NCI-H460 (cell line): ENCODE results near the gene LEMD1. TPM values are rescaled to one million over a fixed set of nuclear protein-coding genes. Genes with fewer than 3 reads are reported as not detected.
A peak's percentile ranks its signal among the peaks of the same experiment; 100 is the strongest.
"Not testable (repeated sequence)": the region's sequence is repeated elsewhere in the genome, so short reads cannot be mapped to it uniquely, and the experiment has no call there.

Source experiments
- DNase-seq: peaks from one replicate; pipeline ENCODE4 v3.0.0-alpha.2; 2016; ENCODE audit warnings: low read depth; ENCODE audit errors: extremely low read depth
- total RNA-seq: library from RNA; depleted of rRNA; stranded (reverse); fragments of >200 nt; shearing (Covaris generic); gene quantifications from 2 replicates; pipeline ENCODE4 v1.2.3, GENCODE V29; 2014

LEMD1 gene
- total RNA-seq, 1 experiment from 2014 or later, result not detected

DNA sequence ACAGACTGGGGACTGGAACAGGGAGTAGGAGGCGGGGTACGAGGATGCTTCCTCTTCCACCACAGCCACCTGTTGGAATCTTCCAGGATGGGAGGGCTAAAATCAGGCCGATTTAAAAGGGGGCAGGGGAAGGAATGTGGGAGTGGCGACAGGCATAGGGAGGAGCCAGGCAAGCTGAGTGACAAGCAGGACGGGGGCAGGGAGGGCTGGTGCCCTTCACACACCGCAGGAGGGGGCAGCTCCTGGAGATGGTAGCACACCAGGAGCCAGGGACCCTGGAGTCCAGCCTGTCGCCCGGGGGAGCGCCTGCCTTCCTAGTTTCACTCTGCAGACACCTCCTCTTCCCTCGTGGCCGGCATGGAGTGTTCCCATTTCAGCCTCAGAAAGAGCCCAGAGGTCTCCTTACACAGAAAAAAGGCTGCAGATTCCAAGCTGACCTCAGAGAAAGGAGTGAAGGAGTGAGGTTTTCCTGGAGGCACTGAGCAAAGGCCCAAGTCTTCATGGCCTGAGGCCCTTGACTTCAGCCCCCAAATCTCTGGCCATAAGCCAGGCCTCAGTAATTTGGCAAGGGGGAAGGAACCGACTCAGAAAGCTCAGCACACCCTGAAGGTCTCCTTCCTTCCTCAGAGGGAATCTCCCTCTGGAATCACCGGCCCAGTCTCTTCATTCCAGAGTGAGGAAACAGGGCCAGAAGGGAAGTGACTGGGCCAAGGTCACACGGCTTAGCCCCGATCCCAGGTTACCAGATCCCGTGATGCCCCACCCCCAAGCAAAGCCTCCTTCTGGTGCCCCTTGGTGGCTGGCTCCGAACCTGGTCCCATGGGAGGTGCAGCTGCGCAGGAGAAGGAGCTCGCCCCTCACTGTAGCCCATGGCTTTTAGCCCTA is 25.8 kb upstream of the LEMD1 start:
- DNase-seq, result no peak

DNA sequence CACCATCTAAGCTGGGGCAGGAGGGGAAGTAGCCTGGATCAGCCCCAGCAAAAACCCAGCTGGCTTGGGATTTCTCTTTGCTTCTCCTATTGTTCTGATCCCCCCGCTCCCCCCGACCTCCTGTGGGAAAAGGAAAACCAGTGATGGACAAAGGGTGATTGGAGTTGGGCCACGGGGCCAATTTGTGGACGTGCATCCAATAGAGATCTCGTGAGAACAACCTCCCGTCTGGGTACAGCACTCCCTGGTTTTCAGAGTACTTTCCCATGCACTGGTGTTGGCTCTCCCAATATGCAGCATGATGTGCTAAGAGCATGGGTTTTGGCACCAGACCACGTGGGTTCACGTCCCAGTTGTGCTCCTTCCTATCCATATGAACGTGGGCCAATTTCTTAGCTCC is 25.0 kb upstream of the LEMD1 start:
- no peak for DNase-seq

DNA sequence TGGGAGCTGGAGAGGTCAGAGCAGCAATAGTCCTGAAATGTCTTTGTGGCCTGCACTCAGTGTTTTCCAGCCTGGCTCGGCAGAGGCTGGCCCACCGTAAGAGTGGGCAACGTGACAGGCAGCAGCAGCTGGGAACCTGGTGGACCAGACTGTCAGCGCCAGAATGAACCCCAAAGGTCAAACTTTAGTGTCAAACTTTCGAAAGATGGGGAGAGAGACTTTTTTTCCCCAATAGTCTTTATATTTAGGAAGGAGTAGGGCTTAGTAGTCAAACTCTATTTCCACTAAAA is 23.7 kb upstream of the LEMD1 start:
- DNase-seq, result no peak

DNA sequence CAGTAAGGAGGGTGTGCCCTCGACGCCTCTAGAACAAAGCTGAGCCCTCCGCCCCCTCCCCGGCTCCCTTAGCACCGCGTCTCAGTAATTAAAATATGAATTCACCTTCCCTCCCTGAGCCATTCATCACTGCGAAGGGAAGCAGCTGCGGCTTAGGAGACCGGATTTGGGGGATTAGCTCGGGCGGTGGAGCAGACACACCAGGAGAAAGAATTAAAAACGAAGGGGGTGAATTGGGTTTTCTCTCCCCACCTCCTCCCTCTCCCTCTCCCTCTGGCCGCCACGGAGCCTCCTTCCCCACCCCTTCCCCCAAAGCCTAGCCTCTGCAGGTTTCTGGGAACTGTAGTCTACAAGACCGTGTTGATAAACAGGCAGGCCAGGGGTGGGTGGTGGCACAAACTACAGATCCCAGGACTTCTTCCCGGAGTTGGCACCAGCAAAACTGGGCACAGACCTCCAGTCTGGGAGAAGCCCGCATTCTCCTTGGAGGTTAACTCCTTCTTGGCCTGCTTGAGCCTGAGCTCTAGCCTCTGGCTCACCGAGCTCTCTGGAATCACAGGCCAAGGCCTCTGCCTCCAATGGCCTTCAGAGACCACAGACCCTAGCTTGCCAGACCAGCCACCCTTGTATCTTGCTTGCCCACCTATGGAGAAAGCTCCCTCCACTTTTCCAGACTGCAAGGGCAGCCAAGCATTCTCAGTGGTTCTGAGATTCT is 23.2 kb upstream of the LEMD1 start:
- no peak for DNase-seq

DNA sequence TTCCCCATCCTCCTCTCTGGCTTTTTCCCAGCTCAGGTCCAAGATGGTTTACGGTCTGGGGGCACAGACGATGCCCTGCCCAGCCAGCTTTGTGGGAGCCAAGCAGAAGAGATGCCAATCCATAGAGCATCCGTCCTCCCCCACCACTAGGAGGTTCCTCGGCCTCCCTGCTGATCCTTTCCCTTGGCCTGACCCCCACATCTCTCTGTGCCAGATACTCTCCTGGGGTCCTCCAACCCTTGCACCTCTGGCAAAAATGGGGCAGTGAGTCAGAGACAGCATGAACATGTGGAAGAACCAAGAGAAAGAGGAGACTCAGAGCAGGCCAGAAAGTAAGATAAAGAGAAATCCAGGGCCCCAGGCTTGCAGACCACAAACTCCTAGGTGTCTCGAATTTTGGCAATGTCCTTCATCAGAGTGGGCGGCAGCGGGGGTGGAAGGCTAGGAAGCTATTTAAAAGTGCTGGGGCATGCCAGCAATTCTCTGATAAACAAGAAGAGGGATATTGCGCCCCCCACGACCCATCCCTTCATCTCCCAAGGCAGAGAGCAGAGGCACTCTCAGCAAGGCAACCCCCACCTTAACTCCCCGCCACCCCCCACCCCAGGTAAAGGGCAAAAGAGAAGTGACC is 22.6 kb upstream of the LEMD1 start:
- DNase-seq, result no peak

DNA sequence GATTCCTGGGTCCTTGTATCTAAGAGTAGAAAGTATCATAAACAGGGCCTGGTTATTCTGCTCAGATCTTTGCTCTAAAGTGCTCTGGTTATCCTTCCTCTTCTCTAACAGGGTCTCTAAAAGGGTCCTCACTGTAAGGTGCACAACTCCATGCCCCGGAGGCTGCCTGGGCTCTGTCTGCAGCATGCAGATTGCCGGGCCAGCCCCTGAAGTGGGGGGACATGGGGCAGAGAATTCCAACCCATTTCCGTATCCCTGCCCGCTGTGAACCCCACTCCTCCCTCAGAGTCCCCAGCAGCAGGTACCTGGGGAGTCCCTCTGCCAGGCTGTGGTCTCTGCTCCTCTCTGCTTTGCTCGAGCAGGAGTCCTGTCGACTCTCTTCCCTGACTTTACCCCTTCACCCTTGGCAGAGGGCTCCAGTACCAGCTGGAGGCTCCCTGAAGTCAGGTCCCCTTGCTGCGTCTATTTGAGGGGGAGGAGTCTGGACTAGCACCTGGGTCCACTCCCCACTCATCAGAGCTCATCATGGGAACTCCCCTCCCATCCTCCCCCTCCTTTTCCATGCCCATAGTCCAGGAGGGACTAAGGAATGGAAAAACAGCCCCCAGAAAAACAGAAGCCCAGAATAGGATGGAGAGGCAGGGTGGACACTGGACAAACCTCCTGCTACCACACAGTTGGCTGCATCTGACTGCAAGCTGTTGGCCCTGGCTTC is 21.9 kb upstream of the LEMD1 start:
- no peak for DNase-seq

DNA sequence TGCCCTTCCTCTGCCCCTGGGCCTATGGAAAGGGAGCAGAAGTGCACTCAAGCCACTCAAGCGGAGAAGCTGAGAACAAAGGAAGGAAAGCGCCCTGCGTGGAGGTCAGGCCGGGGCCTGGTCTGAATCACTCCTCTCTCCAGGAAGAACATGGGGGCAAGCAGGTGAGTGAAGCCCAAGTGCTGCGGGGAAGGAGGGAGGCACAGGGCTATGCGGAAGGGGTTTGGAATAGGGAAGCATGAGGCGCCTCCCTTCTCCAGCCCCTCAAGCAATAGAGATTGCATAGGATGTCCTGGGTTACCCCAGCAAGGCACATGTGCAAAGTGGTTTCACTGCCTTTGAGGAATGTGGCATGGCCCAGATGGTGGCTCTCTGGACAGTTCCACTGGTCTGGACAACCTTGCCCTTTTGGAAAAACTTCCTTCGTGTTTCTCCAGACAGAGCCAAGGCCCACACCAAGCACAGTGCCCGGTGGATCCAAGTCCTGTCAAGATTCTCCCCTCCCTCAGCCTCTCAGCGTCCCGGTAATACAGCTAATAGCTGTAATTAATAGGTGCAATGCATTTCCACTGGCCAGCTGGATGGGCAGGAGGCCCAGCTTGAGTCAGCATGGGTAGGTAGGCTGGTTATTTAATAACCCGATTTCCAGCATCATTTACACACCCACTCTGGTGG is 20.3 kb upstream of the LEMD1 start:
- DNase-seq, result no peak

DNA sequence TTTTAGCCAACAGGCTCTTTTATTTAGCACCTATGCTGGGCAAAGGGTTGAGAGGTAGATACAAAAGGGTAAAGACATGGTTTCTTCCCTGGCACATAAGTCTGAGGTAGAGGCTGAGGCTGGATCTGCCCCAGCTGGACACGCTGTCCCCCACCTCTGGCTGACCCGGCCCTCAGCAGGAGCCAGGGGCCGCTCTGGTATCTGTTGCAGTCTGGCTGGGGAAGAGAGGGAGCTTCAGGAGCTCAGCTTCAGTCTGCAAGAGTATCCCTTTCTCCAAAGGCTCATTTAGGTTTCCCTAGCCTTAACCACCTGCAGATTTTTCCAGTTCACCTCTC is 19.8 kb upstream of the LEMD1 start:
- DNase-seq, result no peak

DNA sequence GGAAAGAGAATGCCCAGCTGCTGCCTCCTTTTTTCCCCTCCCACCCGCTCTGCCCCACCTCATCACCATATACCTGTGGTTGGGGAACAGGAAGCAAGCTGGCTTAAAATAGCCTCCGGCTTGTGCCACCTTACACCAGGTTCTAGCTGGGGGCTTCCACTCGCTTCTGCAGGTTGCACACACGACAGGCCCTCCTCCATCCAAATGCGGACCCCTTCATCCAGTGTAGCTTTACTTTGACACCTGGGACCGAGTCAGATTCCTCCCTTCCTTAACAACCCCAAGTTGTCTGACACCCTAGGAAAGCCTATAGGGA is 19.4 kb upstream of the LEMD1 start:
- no peak for DNase-seq

DNA sequence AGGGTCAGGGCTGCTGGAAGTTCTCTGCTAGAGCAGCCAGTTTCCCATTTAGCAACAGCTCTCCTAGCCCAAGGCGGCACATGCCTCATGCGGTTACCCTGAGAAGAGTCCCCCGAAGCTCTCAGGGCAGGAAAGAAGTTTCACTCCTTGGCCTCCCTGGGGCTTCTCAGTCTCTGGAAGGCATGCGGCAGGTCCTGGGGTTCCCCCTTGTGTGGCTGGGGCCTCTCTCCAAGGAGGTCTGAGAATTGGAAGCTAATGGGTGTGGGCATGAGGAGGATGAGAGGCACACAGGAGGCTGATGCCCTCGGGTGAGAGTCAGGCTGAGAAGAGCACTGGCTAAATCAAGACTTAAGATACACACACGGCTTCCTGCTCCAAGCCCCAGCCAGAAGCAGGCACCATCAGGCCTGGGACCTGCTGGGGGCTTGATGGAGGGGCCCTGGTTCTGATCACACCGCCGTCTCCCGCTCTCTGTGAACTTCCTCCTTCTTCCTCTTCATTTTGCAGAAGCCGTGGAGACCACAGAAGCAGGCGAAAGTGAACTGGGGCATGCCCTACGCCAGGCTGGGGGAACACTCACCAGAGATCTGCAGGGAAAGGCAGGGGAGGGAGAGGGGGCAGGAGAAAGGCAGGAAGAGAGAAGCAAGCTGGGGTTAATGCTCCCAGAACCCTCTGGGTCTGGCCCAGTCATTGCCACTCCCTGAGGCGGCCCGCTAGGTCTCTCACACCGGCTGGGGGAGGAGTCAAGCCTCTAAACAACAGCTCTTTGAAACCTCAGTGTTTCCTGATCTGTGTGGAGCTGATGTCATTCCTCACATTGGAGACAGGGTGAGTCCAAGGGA is 18.8 kb upstream of the LEMD1 start:
- DNase-seq, result no peak

DNA sequence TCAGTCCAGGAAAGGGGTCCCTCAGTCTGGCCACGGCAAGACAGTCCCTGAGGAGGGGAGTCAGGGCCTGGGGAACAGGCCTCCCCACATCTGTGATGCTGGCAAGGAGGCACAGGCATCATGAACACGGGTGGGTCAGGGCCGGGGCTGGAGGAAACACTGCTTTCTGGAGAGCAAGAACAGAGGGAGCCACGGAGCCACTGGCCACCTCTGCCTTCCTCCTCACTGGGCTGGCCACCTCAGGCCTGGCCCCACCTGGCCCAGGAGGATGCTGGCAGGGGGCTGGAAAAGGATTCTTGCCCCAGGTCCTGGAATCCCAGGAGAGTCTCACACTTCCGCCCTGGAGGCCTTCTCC is 18.2 kb upstream of the LEMD1 start:
- DNase-seq, result no peak

DNA sequence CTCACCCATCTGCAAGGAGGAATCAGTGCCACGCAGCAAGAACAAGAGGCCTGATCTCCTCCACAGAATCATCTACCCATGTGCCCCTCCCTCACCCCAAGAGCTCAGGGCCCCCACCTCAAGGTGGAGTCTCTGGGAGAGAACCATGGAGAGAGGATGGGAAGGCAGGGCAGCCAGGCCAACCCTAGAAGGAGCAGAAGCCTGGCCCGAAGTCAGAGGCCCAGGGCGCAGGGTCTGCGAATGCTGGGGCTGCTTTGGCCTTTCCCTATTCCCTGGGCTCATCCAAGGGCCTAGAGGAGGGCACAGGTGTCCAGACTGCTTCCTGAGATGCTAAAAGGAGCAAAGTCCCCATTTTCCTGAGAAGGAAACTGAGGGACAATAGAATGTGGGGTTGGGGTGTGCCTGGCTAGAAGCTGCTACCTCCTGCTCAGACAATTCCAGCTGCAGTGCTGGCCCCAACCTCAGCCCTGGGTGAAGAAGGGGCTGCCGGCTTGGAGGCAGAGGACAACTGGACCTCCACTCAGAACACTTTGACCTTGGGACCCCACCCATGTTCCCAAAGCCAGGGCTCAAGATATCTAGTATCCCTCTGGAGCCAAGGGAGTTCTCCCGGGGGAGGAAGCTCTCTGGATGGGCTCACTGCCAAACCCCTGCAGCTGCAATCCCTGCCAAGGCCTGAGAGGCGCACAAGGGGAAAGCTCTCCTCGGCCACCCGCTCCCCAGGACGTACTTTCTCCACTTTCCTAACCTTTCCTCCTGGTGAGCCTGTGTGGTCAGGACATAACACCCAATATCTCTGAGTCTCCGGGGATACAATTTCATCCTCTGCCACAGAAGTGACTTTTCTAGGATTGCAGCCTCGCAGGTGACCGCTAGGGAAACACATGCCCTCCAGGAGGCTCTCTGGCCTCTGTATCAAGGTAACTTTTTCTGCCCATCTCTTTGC is 16.6 kb upstream of the LEMD1 start:
- DNase-seq, result peak; percentile 73

DNA sequence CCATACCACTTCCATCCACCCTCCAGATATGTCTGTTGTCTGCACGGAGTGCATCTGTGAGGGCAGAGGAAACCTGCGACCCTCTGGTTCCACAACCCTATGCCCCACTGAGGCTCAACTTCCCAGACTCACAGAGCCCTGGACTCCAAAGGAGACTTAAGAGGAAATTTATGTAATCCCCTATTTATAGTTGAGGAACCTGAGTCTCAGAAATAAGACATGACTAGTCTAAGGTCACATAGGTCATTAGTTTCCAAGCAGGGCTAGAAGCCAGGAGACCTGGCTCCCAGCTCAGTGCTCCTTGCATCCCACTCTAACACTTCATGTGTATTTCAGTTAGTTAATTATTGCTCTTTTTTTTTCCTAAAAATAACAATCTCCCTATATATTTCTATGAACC is 15.7 kb upstream of the LEMD1 start:
- no peak for DNase-seq

DNA sequence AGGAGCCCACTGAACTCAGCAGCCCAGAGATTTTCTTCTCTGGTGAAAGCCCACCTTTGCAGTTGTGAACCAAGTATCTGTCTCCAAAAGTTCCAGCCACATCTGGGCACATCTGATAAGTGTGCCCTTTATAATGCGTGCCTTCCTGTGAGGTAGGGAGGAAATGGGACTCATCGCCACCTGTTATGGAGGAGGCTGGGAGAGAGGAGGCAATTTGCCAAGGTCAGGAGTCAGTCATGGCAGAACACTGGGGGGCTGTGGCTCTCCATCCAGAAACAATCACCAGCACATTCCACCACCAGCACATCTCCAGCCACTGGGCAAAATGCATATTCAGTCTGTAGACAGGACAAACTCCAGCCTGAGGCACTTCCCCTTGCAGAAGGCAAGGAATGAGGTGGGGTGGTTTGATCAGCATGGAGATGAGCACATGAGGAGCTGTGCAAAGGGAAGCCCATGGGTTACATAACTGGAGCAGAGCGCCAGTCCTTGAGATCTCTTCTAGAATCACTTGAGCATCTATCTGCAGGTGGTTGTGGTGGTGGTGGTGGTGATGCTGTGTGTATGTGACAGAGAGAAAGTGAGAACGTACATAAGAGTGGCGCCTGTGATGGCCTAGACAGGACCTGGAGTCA is 15.0 kb upstream of the LEMD1 start:
- no peak for DNase-seq

DNA sequence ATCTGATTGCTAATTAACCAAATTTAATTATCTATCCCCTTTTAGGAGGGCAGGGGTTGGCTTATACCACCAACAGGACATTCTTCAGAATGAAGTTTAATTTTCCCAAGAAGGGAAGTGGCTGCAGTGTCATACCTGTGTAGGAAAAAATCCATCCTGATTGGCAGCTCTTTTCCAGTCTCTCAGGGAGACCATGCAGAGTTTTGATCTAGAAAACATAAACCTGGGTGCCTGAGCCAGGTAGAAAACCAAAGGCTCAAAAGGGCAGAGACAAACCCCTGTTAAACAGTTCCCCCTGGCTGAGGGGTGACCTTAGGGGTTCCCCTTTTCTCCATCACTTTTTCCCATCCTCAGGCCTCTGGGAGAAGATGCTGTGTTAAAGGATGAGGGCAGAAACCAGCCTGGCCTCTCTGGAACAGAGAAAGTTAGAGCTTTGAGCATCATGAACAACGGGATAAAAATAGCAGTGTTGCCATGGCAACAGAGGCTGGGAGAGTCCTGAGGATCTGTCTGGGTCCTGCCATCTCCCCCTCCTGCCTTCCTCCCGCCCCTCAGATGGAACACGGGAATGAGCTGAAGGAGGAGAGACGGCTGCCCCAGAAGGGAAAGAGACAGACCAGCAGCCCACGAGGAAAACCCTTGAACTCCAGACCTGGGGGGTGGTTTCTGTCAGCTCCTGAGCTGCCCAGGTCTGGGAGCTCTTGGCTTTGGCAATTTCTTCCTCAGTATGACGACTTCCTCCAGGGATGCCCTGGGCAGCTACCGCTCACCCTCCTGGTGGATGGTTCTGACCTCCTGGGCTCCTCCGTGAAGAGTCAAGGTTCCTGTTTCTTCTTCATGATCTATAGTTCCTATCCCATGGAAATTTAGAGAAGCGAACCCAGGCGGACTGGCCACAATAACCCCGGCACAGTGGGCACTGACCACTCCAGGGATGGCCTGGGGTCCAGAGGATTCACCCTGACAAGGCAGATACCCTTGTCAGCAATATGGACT is 14.0 kb upstream of the LEMD1 start:
- no peak for DNase-seq

DNA sequence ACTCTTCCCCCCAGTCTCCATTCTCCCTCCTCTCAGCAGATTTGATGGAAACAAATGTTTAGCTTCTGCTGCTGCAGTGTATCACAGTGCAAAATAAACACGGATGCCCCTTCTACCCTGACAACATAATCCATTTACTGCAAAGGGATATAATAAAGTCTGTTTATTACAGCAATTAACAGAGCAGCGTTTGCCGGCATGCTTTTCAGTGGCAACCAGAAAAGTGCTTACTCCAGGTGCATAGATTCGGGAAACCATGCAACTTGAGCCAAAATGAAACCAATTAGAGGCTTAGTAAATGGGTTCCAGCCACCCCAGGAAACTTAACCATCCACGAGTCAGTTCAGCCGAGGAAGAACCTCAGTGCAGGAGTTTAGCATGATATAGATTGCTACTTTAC is 12.9 kb upstream of the LEMD1 start:
- DNase-seq, result no peak

DNA sequence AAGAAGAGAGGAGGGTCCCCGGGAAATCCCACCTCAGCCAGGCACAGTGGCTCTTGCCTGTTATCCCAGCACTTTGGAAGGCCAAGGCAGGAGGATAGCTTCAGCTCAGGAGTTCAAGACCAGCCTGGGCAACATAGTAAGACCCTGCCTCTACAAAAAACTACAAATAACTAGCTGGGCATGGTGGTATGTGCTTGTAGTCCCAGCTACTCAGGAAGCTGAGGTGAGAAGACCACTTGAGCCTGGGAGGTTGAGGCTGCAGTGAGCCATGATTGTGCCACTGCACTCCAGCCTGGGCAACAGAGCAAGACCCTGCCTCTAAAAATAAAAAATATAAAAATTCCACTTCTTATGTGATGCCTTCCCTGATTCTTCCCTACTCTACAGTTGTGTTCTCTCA is 10.8 kb upstream of the LEMD1 start:
- not testable (repeated sequence) for DNase-seq
